GM21367 (cell line): ENCODE results near the gene RGS6.

Source experiments
- ATAC-seq: cut with Tn5 transposase; IDR thresholded peaks from one replicate; pipeline ENCODE4 v1.9.1; 2021; ENCODE audit not compliant: unreplicated experiment

RGS6 gene

DNA sequence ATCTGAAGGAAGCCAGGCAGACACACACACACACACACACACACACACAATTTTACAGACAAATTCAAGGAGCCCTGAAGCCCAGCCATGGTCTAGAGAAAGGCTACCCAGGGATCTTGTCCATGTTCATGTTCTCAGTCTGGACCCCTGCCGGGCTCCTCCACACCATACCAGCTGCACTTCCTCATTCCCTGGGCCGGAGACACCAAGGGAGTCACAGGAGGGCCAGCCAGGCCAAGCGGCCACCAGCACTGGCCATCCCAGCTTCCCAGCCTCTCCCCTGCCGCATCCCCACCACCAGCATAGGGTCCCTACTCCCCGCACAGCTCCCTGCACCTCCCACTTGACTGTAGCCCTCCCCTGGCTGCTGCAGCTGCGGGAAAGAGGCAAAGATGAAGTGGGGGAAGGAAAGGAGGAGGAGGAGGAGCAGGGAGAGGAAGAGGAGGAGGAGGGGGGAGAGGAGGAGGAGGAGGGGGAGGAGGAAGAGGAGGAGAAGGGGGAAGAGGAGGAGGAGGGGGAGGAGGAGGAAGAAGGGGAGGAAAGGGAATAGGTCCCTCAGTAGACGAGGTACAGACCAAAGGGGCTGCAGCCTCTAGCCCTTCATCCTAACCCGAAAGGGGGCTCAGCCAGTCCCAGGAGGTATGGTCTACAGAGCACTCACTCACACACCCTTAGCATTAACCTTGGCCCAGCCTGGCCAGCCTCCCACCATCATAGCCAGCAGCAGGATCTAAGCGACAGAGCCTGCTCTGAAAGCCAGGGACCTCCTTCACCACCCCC is 668.5 kb downstream of the RGS6 start:
- no peak for ATAC-seq

DNA sequence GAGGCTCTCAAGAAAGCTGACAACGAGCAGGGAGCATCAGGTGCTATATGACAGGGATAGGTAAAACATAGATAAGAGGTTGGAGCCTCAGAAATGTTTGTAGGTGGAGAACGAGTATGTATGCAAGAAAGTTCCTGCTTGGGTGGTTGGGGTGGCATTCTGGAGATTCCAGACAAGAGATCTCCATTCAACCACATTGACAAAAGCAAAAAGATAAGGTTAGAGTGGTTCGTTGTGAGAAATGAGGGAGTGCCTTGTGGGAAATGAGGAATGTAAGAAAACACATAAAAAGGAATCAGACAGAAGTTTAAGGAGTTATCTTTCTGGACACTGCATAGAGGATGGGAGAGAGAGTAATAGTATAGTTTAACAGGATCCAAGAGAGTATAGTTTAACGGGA is 671.4 kb downstream of the RGS6 start:
- ATAC-seq = no peak

- no peak for ATAC-seq
Measured at GRCh38 chr14:72604133-72604532, 671.9 kb downstream of the RGS6 start.

DNA sequence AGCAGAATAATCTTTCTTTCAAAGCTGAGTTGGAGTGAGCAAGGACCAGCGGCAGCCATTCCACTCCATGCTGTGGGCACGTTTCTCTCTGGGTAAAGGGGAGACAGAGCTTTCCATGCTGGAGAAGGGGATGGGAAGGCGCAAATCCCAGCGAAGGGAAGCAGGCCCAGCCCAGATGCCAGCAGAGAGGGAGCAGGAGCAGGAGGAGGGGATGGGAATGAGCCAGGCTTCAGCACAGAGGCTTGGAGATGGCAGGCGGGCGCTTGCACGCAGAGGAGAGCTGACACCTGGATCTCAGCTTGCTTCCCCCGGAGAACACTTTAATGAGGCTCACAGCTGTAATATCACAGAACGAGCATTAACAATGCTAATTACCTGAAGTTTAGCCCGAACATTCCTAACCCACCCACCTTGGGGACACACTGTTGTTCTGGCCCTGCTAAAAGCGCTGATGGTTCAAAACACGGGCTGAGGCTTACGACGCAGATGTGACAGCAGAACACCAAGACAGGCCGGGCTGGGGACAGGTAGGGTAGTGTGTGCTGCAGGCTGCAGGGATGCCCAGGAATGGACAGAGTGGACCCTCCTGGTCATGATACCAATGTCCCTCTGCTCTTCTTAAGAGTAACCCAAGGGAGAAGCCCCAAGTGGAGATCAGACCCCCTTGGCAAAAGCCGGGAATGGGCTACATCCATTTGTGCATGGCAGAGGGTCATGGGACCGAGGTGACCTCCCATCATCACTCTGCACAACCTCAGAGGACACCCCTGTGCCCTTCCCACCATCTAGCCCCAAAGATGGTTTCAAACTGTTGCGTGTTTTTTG is 673.1 kb downstream of the RGS6 start:
- no peak for ATAC-seq

GRCh38 chr14:72605921-72606220 is 673.6 kb downstream of the RGS6 start:
- ATAC-seq = no peak

- ATAC-seq = no peak
Measured at GRCh38 chr14:72606879-72607278, 674.6 kb downstream of the RGS6 start.

DNA sequence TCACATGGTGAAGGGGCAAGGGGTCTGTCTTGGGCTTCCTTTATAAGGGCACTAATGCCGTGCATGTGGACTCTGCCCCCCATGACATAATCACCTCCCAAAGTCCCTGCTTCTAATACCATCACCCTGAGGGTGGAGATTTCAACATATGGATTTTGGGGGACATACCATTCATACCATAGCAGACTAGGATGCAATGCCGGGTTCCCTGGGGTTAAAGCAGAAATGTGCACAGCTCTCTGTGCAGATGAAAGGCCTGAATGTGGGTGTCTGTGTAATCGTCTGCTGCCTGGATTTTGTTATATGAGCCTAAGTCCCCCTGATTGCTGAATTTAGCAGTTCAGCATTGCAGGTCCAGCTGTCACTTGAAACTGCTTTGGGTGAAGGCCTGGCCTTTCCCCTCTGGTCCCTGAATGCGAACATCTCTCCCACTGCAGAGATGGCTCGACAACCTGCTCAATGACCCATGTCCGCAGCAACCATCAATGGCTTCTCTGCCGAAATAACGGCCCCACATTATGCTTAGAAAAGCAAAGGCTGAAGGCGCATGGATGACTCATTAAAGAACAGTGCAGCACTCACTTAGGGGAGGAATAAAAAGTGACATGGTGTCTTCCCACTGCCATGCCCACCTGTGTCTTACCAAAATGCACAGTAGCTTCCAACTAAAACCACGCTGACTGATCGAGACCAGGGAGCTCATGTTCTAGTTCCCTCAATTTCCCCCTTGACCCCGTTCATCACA is 675.3 kb downstream of the RGS6 start:
- ATAC-seq = no peak

GRCh38 chr14:72608391-72609204 is 676.4 kb downstream of the RGS6 start:
- ATAC-seq = no peak

DNA sequence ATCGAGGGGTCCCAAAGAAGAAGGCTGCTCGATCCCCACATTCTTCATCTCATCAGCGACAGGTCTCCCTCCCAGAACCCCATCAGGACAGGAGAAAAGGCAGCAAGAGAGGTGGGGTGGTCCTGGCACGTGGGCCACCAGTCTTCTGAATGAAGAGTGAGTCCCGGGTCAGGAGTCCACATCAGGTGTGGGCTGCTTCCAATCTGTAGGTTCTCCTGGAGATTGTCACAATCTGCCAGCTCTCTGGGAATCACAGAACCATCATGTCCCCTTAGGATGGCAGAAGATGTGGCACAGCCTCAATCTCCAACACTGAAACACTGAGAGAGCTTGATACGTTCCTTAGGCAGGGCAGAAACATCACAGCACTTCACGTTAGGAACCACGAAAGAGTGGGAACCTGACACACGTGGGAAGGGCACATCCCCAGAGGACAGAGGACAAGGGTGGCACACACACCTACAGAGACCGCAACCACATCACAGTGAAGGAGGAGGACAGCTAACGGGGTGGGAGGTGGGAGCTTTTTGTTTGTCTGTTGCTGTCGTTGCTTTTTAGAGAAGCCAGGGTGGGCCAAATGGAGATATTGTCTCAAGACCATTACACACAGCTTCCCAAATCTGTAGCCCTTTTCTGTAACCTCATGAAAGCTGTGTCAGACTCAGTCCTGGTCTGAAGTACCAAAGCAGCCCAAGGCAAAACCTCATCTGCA is 677.1 kb downstream of the RGS6 start:
- ATAC-seq = no peak

DNA sequence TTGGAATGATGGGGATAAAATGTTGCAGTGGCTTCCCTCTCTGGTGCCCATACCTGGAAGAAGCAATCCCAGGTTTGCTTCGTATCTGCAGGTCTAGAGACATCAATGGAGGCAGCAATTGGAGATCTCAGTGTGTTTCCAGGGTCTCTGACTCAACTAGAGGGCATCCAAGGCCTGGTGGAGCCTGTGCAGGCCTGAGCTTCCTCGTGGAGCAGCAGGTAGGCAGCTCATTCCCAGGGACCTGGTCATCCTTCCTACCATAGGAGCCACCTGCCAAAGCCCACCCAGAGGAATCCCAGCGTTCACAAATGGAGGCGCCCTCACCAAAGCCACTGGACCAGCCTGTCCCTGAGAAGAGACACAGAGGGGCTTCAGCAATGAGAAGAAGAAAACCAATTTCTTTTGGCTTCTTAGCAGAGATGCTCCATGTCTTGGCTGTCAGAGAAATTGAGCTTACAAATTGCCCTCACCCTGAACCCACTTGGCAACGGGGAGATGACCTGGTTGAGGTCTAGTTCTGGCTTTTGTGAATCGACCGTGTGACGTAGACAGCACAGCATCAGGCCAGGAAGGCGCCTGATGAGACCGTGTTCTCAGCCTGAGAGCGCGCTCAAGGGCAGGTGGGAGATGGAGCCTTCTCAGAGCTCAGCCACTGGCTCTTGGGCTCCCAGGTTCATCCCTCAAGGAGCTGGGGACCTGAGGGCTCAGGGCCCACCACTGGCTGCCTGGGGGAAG is 678.0 kb downstream of the RGS6 start:
- no peak for ATAC-seq

- no peak for ATAC-seq
Measured at GRCh38 chr14:72610831-72611200, 678.6 kb downstream of the RGS6 start.

GRCh38 chr14:72611506-72611905 is 679.3 kb downstream of the RGS6 start:
- ATAC-seq = no peak

DNA sequence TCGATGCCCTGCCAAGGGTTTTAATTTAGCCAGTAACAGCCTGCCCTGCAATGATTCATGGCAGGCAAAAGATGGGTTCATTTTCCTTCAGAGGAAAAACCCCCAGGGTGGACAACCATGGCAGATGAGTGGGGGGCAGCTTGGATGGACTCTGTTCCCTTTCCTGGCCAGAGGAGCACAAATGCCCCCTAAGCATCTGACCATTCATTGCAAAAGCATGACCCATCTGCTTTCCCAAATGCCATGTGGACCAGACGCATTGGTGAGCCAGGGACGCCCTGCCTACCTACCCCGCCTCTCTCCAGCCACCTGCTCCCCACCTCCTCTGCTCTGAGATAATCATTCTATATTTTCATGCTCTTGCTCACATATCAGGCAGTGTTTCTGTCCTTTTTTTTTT is 679.8 kb downstream of the RGS6 start:
- ATAC-seq = no peak

DNA sequence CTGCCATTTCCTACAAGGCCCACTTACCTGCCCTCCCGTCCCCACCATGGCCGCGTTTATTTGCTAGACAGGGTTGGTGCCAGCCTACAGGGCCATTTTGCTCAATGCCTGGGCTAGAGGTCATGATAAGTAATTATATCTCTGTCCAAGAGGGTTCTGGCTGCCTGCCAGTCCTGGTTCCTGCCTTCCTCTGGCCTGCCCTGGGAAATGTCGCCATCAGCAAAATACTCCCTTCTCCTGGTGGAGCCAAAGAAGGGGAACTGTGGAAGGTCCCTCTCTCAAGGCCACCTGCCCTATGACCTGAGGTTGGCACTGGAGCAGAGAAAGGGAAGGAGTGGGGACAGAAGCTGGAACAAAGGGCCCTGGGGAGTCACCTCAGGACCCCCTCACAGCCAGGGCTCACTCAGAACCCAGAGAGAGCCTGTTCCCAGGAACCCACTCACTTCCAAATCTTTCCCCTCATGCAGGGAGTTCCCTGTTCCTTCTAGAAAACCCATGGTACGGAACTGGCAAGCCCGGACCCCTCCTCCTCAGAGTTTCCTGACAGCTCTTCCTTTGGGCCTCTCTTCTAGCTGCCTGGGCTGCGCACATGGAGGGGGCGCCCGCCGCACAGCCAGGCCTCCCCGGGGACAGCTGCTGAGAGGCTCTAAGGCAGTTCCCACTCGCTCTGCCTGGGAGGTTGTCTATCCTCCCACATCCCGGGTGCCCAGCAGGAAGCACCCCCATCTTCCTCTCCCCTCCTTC is 681.2 kb downstream of the RGS6 start:
- no peak for ATAC-seq

DNA sequence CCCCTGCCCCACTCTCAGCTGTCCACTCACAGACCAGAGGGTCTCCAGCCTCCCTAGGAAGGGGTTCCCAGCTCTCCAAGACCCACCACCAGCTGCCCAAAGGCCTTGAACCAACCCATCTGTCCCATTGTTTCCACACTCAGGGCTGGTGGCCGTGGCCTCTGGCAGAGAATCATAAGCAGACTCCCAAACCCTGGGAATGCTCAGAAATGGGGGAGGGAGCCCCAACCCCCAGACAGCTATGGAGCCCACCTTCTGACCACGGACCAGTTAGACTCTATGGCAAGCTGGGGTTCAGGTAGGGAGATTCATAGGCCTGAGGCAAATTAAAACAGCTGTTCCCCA is 681.7 kb downstream of the RGS6 start:
- no peak for ATAC-seq

GRCh38 chr14:72614365-72614764 is 682.1 kb downstream of the RGS6 start:
- no peak for ATAC-seq

GRCh38 chr14:72614891-72615415 is 682.7 kb downstream of the RGS6 start:
- ATAC-seq = no peak

DNA sequence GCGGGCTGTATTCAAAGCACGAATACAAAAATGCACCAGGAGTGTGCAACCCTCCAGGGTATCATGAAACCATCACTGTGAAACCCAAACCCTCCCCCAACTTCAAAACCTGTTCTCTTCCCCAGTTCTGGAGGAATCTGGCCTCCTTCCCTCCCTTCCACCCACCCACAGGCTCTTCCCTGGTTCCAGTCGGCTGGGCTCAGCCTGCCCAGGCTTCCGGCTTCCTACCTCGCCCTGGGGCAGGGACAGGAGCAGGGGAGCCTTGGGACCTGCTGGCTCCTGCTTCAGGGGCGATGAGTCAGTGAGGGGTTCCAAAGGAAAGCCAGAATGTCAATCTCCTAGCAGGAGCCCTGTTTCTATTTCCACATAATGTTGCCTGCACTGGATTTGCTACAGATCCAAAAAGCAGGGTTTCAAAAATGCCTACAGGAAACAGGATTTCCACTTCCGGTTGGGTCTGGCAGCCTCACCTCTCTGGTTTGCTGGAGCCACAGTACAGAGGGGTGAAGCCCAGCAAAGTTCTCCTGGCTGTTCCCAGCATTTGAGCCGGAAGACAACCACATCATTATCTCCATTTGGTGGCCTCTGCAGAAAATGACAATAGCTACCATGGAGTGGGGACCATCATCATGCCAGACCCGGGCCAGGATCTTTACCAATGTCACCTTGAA is 683.4 kb downstream of the RGS6 start:
- no peak for ATAC-seq
